OCI-LY7 (cell line): ENCODE results near the gene POGLUT2. TPM values are rescaled to one million over a fixed set of nuclear protein-coding genes. Genes with fewer than 3 reads are reported as not detected.
A peak's percentile ranks its signal among the peaks of the same experiment; 100 is the strongest.

ENCODE experiments used
- BruUV-seq: library from RNA; stranded (reverse); fragments of 400-500 nt; replicated peaks from 2 replicates; lab custom pipeline; 2021; lab: Mats Ljungman, UMichigan
- CTCF ChIA-PET: fragments of 300-600 bp; sonication (Branson Sonifier 250); formaldehyde crosslinking; loops from one replicate; lab custom pipeline; 2022; ENCODE audit warnings: antibody characterized with exemption; ENCODE audit not compliant: unreplicated experiment; lab: Charles Lee
- POLR2A ChIA-PET: fragments of 300-600 bp; sonication (Branson Sonifier 250); formaldehyde crosslinking; loops from one replicate; lab custom pipeline; 2022; ENCODE audit warnings: antibody characterized with exemption; lab: Charles Lee
- DNase-seq: peaks from one replicate; pipeline ENCODE4 v3.0.0-alpha.2; 2015; ENCODE audit warnings: low spot score
- H2AFZ ChIP-seq: fragments of 200-600 bp; sonication (generic), shearing (Covaris generic); 2 replicates; pipeline ENCODE4 v1.6.1; 2014; ENCODE audit warnings: mild to moderate bottlenecking, antibody characterized with exemption, low read length, moderate library complexity
- H3K27ac ChIP-seq: fragments of 200-600 bp; sonication (generic); 2 replicates; pipeline ENCODE4 v1.5.1; 2014; ENCODE audit warnings: mixed run types, low read depth, mild to moderate bottlenecking, moderate library complexity, low read length, inconsistent platforms; ENCODE audit not compliant: poor library complexity, severe bottlenecking
- H3K36me3 ChIP-seq: fragments of 200-600 bp; sonication (generic); 2 replicates; pipeline ENCODE4 v1.6.1; 2014; ENCODE audit warnings: mild to moderate bottlenecking, antibody characterized with exemption, low read length, moderate library complexity, mixed read lengths; ENCODE audit not compliant: insufficient read depth
- H3K4me1 ChIP-seq: fragments of 200-600 bp; sonication (generic); 2 replicates; pipeline ENCODE4 v1.5.1; 2014; ENCODE audit warnings: mild to moderate bottlenecking, low read length; ENCODE audit not compliant: insufficient read depth, poor library complexity, severe bottlenecking
- H3K4me2 ChIP-seq: fragments of 200-600 bp; sonication (generic); 2 replicates; pipeline ENCODE4 v1.6.1; 2014; ENCODE audit warnings: mild to moderate bottlenecking, low read length
- H3K4me3 ChIP-seq: fragments of 200-600 bp; sonication (generic); 2 replicates; pipeline ENCODE4 v1.5.1; 2014; ENCODE audit warnings: mild to moderate bottlenecking, low read depth, low read length; ENCODE audit not compliant: poor library complexity, severe bottlenecking
- H3K79me2 ChIP-seq: fragments of 200-600 bp; sonication (generic); 2 replicates; pipeline ENCODE4 v1.6.1; 2016; ENCODE audit warnings: low read depth, mild to moderate bottlenecking, low read length, moderate library complexity, mixed read lengths; ENCODE audit not compliant: insufficient read depth
- H3K9me2 ChIP-seq: fragments of 200-600 bp; sonication (generic); 2 replicates; pipeline ENCODE4 v1.6.1; 2016; ENCODE audit warnings: mild to moderate bottlenecking, low read length, mixed read lengths; ENCODE audit not compliant: insufficient read depth
- H3K9me3 ChIP-seq: fragments of 200-600 bp; sonication (generic); 2 replicates; pipeline ENCODE4 v1.6.1; 2014; ENCODE audit warnings: mild to moderate bottlenecking, mixed run types, low read length, mixed read lengths
- H4K20me1 ChIP-seq: fragments of 200-600 bp; sonication (generic); 2 replicates; pipeline ENCODE4 v1.6.1; 2014; ENCODE audit warnings: mild to moderate bottlenecking, antibody characterized with exemption, low read length, moderate library complexity, mixed read lengths; ENCODE audit not compliant: insufficient read depth
- EZH2phosphoT487 ChIP-seq: fragments of 200-600 bp; sonication (generic); IDR thresholded peaks from 2 replicates; pipeline ENCODE4 v1.6.1; 2018; ENCODE audit warnings: low read depth, borderline replicate concordance, mild to moderate bottlenecking, mixed run types, antibody characterized with exemption, low read length, moderate library complexity, mixed read lengths
- intact Hi-C: fragments of 100-400 bp; cut with micrococcal nuclease; formaldehyde crosslinking; loops from one replicate; pipeline ENCODE4 v1.10.0; 2022; ENCODE audit not compliant: unreplicated experiment
- total RNA-seq, 2 experiments: library from RNA; depleted of rRNA in 1 of 2; stranded (reverse); fragments of >200 nt in 1 of 2; shearing (Covaris generic) in 1 of 2; gene quantifications; 2 replicates each; pipeline ENCODE4 v1.2.3, GENCODE V29; 2014 to 2022
- TF ChIP-seq, protein P1 (sequence below): fragments of 200-600 bp; sonication (generic); conservative IDR thresholded peaks from 2 replicates; pipeline ENCODE4 v1.5.1; 2014; ENCODE audit warnings: mild to moderate bottlenecking, antibody characterized with exemption, low read length, moderate library complexity, mixed read lengths

Gene POGLUT2
- total RNA-seq, 2 experiments from 2014 or later, result not detected

DNA sequence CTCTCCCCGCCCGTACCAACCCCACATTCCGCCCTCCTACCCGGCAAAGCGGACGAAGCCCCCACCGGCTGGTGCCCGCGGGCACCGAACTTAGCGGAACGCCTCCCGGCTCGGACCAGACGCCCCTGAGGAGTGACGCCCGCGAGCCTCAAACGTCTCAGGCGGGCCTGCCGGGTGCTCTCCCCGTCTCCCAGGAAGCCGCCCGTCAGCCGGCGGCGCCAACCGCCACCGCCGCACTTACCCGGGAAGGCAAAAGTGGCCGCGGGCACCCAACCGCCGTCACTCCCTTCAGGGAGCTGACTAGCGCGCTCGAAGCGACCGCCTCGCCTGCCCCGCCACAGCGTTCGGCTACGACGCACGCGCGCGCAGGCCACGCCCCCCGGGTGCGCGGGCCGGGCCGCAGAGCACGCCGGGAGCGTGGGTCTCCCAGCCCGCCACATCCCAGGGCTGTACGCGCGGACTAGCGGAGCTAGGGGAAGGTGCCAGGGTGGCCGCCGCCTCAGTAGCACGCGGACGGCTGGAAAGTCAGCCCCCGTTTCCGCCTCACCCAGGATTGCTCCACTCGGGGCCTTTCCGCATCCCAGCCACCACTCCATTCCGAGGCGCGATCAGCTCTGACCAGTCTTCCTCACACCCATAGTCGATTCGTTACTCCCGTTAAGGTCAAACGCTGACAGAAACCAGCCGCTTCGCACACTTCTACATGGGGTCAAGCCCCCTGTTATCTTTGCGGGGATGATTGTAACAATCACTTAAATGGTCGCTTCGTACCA, 25.1 kb downstream of the POGLUT2 start, which contains the start of gene TEX30:
TSS of gene TEX30 (minus strand) at position 346 of the 773 bp plus-strand sequence. CDS start 3,760 bp downstream, outside the sequence.
- no peaks in the 10 kb centered on the region for H3K79me2 ChIP-seq

DNA sequence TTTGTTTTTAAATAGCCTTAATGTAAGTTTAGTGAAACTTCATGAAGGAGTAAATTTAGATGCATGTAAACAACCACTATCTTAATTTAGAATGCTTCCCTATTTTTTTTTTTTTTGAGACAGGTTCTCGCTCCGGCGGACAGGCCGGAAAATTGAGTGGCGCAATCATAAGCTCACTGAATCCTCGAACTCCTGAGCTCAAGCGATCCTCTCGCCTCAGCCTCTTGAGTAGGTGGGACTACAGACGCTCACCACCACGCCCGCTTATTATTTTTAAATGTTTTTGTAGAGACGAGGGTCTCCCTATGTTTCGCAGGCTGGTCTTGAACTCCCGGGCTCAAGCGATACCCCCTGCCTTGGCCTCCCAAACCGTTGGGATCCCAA, 26.7 kb downstream of the POGLUT2 start:
- BruUV-seq, result no TSS peak
- H3K9me3 ChIP-seq, result no peaks in the 10 kb centered on the region
- no peaks in the 10 kb centered on the region for H3K79me2 ChIP-seq
- DNase-seq, result no peak
- no peaks in the 10 kb centered on the region for H4K20me1 ChIP-seq
- no peak overlapping the region for H3K4me3 ChIP-seq
- ChIA-PET CTCF (no interaction called here), POLR2A (no interaction called here)
- TF ChIP-seq EZH2phosphoT487, result no peak
- TF ChIP-seq, protein P1, sequence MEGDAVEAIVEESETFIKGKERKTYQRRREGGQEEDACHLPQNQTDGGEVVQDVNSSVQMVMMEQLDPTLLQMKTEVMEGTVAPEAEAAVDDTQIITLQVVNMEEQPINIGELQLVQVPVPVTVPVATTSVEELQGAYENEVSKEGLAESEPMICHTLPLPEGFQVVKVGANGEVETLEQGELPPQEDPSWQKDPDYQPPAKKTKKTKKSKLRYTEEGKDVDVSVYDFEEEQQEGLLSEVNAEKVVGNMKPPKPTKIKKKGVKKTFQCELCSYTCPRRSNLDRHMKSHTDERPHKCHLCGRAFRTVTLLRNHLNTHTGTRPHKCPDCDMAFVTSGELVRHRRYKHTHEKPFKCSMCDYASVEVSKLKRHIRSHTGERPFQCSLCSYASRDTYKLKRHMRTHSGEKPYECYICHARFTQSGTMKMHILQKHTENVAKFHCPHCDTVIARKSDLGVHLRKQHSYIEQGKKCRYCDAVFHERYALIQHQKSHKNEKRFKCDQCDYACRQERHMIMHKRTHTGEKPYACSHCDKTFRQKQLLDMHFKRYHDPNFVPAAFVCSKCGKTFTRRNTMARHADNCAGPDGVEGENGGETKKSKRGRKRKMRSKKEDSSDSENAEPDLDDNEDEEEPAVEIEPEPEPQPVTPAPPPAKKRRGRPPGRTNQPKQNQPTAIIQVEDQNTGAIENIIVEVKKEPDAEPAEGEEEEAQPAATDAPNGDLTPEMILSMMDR, result no peak
- no peak overlapping the region for H3K27ac ChIP-seq
- H3K9me2 ChIP-seq, result no peaks in the 10 kb centered on the region
- no peak overlapping the region for H2AFZ ChIP-seq
- peak overlapping the region; percentile 88; the same call in 1 of the 2 replicates for H3K4me2 ChIP-seq
- H3K4me1 ChIP-seq, result peaks cover 6% of the 10 kb centered on the region
- H3K36me3 ChIP-seq, result no peaks in the 10 kb centered on the region; the same call in 1 of the 2 replicates
- intact Hi-C loops, result loop anchor here (5.0 kb wide), 1 partner anchor 75 kb away; the partner anchor contains the start of gene ERCC5

More for the DNA sequence above, 25.1 kb downstream of the POGLUT2 start, which contains the start of gene TEX30:
- H3K4me1 ChIP-seq, result peaks cover 6% of the 10 kb centered on the region
- CTCF ChIA-PET, result interaction anchor here (0.7 kb wide), 1 partner anchor 12 kb away, joined by 3 read pairs; no protein-coding TSS in a partner anchor
- H3K9me2 ChIP-seq, result no peaks in the 10 kb centered on the region
- no peaks in the 10 kb centered on the region for H3K9me3 ChIP-seq
- no peaks in the 10 kb centered on the region for H3K36me3 ChIP-seq
- peak; percentile 78 for DNase-seq
- H3K4me2 ChIP-seq, result peak within 1 kb of the TSS; percentile 88
- BruUV-seq, result no TSS peak
- intact Hi-C loops, result loop anchor here (5.0 kb wide), 1 partner anchor 74 kb away; the partner anchor contains the start of gene ERCC5
- H3K4me3 ChIP-seq, result peak within 1 kb of the TSS; percentile 78
- no peaks in the 10 kb centered on the region for H4K20me1 ChIP-seq
- no peak within 1 kb of the TSS for H3K27ac ChIP-seq
- H2AFZ ChIP-seq, result peak within 1 kb of the TSS; percentile 96
- POLR2A ChIA-PET, result interaction anchor here (0.6 kb wide), 1 partner anchor 17 kb away, joined by 6 read pairs; no protein-coding TSS in a partner anchor
- TF ChIP-seq EZH2phosphoT487, result no peak
- TF ChIP-seq, protein P1, result no peak
